Fibroblast of lung (primary cell): ENCODE data around the gene MUC4.

Source experiments
- CTCF ChIP-seq, 2 donors: IDR thresholded peaks in 1 of 2; conservative IDR thresholded peaks in 1 of 2; 1 replicate in 1 of 2; 2 replicates in 1 of 2; pipeline ENCODE4 v1.5.1; 2011 to 2012; ENCODE audit warnings: low read length in 2 of 2, control low read depth in 1 of 2, inconsistent platforms in 1 of 2, low read depth in 1 of 2, mild to moderate bottlenecking in 1 of 2
- EZH2 ChIP-seq: IDR thresholded peaks from 2 replicates; pipeline ENCODE4 v1.5.1; 2012; ENCODE audit warnings: low read length, control low read depth, mild to moderate bottlenecking; ENCODE audit errors: missing control alignments

- TF ChIP-seq CTCF (conservative IDR thresholded peaks at IDR 0.05 in 1 of 2, IDR thresholded peaks at IDR 0.05 in 1 of 2; ENCODE audit: low read depth in 1 of 2, low read length in 2 of 2), result no peak
- no peak for TF ChIP-seq EZH2
Measured at GRCh38 chr3:195834675-195835583, 23.2 kb upstream of the MUC4 start.
